DND-41 (cell line): ENCODE results near the gene RAB3C.

Source experiments
- ATAC-seq: fragments of 200-7000 bp; cut with Tn5 transposase; 3 replicates; pipeline ENCODE4 v1.9.1; 2021; ENCODE audit warnings: low read depth; ENCODE audit not compliant: insufficient read depth
- DNase-seq: peaks from one replicate; pipeline ENCODE4 v3.0.0-alpha.2; 2020
- H2AFZ ChIP-seq: 2 replicates; pipeline ENCODE4 v1.6.0; 2012; ENCODE audit warnings: low read depth, low read length
- H3K27ac ChIP-seq: 2 replicates; pipeline ENCODE4 v1.5.1; 2012; ENCODE audit warnings: low read length, inconsistent platforms
- H3K27me3 ChIP-seq: fragments of 200-600 bp; sonication (generic); 2 replicates; pipeline ENCODE4 v1.6.0; 2012; ENCODE audit warnings: low read length, mild to moderate bottlenecking, inconsistent platforms; ENCODE audit not compliant: insufficient read depth, poor library complexity
- H3K36me3 ChIP-seq: 2 replicates; pipeline ENCODE4 v1.5.1; 2012; ENCODE audit warnings: low read length, inconsistent platforms; ENCODE audit not compliant: insufficient read depth
- H3K4me1 ChIP-seq: 2 replicates; pipeline ENCODE4 v1.5.1; 2012; ENCODE audit warnings: mild to moderate bottlenecking, low read length; ENCODE audit not compliant: insufficient read depth
- H3K4me2 ChIP-seq: 2 replicates; pipeline ENCODE4 v1.6.0; 2012; ENCODE audit warnings: mild to moderate bottlenecking, moderate library complexity, low read length, inconsistent platforms; ENCODE audit not compliant: insufficient read depth
- H3K4me3 ChIP-seq, 2 experiments: fragments of 200-600 bp in 1 of 2; shearing (Covaris generic) in 1 of 2; 2 replicates each; pipeline ENCODE4 v1.5.1; 2012 to 2016; ENCODE audit warnings: inconsistent platforms in 2 of 2, low read length in 2 of 2, mild to moderate bottlenecking in 2 of 2, low read depth in 1 of 2, moderate library complexity in 1 of 2
- H3K79me2 ChIP-seq: 2 replicates; pipeline ENCODE4 v1.6.0; 2012; ENCODE audit warnings: low read length, inconsistent platforms; ENCODE audit not compliant: insufficient read depth
- H3K9ac ChIP-seq: 2 replicates; pipeline ENCODE4 v1.6.0; 2012; ENCODE audit warnings: low read depth, mild to moderate bottlenecking, inconsistent platforms, low read length, moderate library complexity
- H3K9me3 ChIP-seq: 2 replicates; pipeline ENCODE4 v1.5.1; 2012; ENCODE audit warnings: low read length, moderate library complexity, mild to moderate bottlenecking, inconsistent platforms; ENCODE audit not compliant: insufficient read depth, severe bottlenecking
- H4K20me1 ChIP-seq: 2 replicates; pipeline ENCODE4 v1.6.0; 2012; ENCODE audit warnings: low read length; ENCODE audit not compliant: insufficient read depth
- CTCF ChIP-seq: IDR thresholded peaks from 2 replicates; pipeline ENCODE4 v1.5.1; 2012; ENCODE audit warnings: borderline replicate concordance, low read length, moderate library complexity, mild to moderate bottlenecking; ENCODE audit not compliant: poor library complexity, severe bottlenecking; ENCODE audit errors: extremely low read depth
- EZH2 ChIP-seq: IDR thresholded peaks from 3 replicates; pipeline ENCODE4 v1.6.1; 2012; ENCODE audit warnings: borderline replicate concordance, low read depth, mild to moderate bottlenecking, moderate library complexity, low read length, inconsistent platforms; ENCODE audit not compliant: severe bottlenecking

RAB3C gene

DNA sequence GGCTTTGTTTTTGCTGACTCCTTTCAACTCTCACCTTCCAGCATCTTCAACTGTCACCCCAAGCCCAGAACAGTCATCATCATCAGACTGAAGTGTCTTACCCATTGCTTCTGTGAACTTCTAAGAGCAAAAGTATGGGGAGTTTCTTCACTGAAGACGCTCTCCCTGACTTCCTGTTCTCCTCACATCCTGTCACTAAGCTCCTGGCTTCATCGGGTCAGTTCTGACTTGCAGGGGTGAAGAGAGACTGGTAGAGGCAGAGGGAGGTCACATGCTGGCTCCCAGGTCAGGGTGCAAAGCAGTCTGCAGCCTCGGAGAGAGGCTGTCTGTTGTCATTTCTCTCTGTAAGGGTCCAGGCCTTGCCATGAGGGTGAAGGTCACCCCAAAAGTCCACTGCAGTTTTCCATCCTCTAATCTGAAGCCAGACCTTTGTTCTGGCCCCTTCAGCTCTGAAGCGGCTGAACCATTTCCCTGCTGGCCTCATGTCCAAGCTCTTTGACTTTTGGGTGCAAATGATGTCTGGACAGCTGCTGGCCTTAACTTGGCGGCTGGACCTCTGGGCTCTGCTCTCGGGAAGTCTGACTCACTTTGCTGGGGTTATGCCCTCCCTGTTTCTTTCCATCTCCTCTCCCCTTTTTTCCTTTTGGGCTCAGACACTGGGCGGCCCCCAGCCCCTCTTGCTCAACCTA lies 305.0 kb downstream of the RAB3C start:
- Histone ChIP-seq H3K4me1 (no peaks in the 10 kb centered on the region), H3K27me3 (no peaks in the 10 kb centered on the region), H3K4me3 (no peak overlapping the region), H3K36me3 (no peaks in the 10 kb centered on the region), H2AFZ (no peak overlapping the region; the same call in 1 of the 2 replicates), H3K79me2 (no peaks in the 10 kb centered on the region), H3K4me2 (no peak overlapping the region), H3K27ac (no peak overlapping the region), H3K9me3 (no peaks in the 10 kb centered on the region), H4K20me1 (no peaks in the 10 kb centered on the region), H3K9ac (no peak overlapping the region)
- DNase-seq = no peak
- TF ChIP-seq EZH2 (no peak), CTCF (no peak)
- no peak for ATAC-seq

DNA sequence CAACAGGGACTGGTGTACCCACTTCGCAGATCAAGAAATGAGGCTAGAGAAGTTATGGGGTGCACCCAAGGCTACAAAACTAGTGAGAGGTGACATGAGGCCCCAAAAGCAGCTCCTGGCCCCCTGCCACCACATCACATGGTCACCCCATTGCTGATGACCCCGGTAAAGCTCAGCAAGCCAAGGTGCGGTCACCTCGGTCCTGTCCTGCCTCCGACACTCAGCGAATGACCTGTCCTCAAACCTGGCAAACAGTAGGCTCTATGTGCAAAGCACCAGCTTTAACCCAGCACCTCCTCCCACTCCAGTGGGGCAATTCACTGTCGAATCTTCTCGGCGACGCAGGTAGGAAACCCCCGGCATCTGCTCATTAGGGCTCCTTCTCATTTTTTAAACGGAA lies 307.4 kb downstream of the RAB3C start:
- ATAC-seq = no peak

GRCh38 chr5:58890701-58891085 lies 307.8 kb downstream of the RAB3C start:
- no peak overlapping the region for H3K9ac ChIP-seq
- DNase-seq = no peak
- no peaks in the 10 kb centered on the region for H3K79me2 ChIP-seq
- TF ChIP-seq CTCF = no peak
- no peak for TF ChIP-seq EZH2
- H3K27me3 ChIP-seq = no peaks in the 10 kb centered on the region
- ATAC-seq = no peak
- H3K36me3 ChIP-seq = no peaks in the 10 kb centered on the region
- no peaks in the 10 kb centered on the region for H4K20me1 ChIP-seq
- no peaks in the 10 kb centered on the region for H3K4me1 ChIP-seq
- H3K9me3 ChIP-seq = no peaks in the 10 kb centered on the region
- H3K4me2 ChIP-seq = no peak overlapping the region
- no peak overlapping the region for H3K4me3 ChIP-seq
- no peak overlapping the region for H2AFZ ChIP-seq
- H3K27ac ChIP-seq = no peak overlapping the region

More for the DNA sequence above, 307.4 kb downstream of the RAB3C start:
- Histone ChIP-seq H3K4me1 (no peaks in the 10 kb centered on the region), H3K4me3 (no peak overlapping the region), H3K27ac (no peak overlapping the region), H3K9ac (no peak overlapping the region), H2AFZ (no peak overlapping the region), H3K27me3 (no peaks in the 10 kb centered on the region), H3K4me2 (no peak overlapping the region), H4K20me1 (no peaks in the 10 kb centered on the region), H3K9me3 (no peaks in the 10 kb centered on the region), H3K36me3 (no peaks in the 10 kb centered on the region), H3K79me2 (no peaks in the 10 kb centered on the region)
- DNase-seq = no peak
- TF ChIP-seq EZH2 = no peak
- no peak for TF ChIP-seq CTCF
